ENCODE data around the gene STK11. TPM values are rescaled to one million over a fixed set of nuclear protein-coding genes. Genes with fewer than 3 reads are reported as not detected.

Gene STK11
- polyA plus RNA-seq, 4 donors, result 44.9 to 65.2 (median 55.9) TPM

Other genes with a start within 250 kb of the STK11 start
- gene WDR18, start 221.4 kb upstream of the STK11 start, polyA plus RNA-seq (ENCODE audit: insufficient read length in 4 of 4), result 10 to 100 TPM; 24.4 to 55.7 (median 38.7) TPM
- 1 to 10 TPM in 1 of 4 donors, under 1 TPM in 3; 0.33 to 1.4 (median 0.69) TPM for gene GRIN3B, start 205.4 kb upstream of the STK11 start, polyA plus RNA-seq (ENCODE audit: insufficient read length in 4 of 4)
- gene TMEM259, start 184.7 kb upstream of the STK11 start, polyA plus RNA-seq (ENCODE audit: insufficient read length in 4 of 4), result 100 to 1,000 TPM in 1 of 4 donors, 10 to 100 TPM in 3; 88.4 to 138 (median 98.9) TPM
- not detected for gene RNU6-2, start 184.3 kb upstream of the STK11 start, polyA plus RNA-seq (ENCODE audit: insufficient read length in 4 of 4)
- 100 to 1,000 TPM; 171 to 188 (median 182) TPM for gene CNN2, start 179.2 kb upstream of the STK11 start, polyA plus RNA-seq (ENCODE audit: insufficient read length in 4 of 4)
- 10 to 100 TPM in 1 of 4 donors, 1 to 10 TPM in 3; 2.7 to 10.6 (median 7.7) TPM for gene ABCA7, start 165.7 kb upstream of the STK11 start, polyA plus RNA-seq (ENCODE audit: insufficient read length in 4 of 4)
- 10 to 100 TPM in 1 of 4 donors, 1 to 10 TPM in 3; 8.2 to 14.4 (median 8.9) TPM for gene ARHGAP45, start 138.6 kb upstream of the STK11 start, polyA plus RNA-seq (ENCODE audit: insufficient read length in 4 of 4)
- 100 to 1,000 TPM; 106 to 154 (median 145) TPM for gene POLR2E, start 110.4 kb upstream of the STK11 start, polyA plus RNA-seq (ENCODE audit: insufficient read length in 4 of 4)
- 100 to 1,000 TPM; 141 to 267 (median 234) TPM for gene GPX4, start 101.8 kb upstream of the STK11 start, polyA plus RNA-seq (ENCODE audit: insufficient read length in 4 of 4)
- gene SBNO2, start 31.5 kb upstream of the STK11 start, polyA plus RNA-seq (ENCODE audit: insufficient read length in 4 of 4), result 10 to 100 TPM; 10.6 to 21.1 (median 15.1) TPM
- gene CBARP, start 32.2 kb downstream of the STK11 start, polyA plus RNA-seq (ENCODE audit: insufficient read length in 4 of 4), result 1 to 10 TPM; 1.4 to 3.5 (median 1.9) TPM
- gene ATP5F1D, start 36.0 kb downstream of the STK11 start, polyA plus RNA-seq (ENCODE audit: insufficient read length in 4 of 4), result 100 to 1,000 TPM in 1 of 4 donors, 10 to 100 TPM in 3; 56.5 to 155 (median 92.1) TPM
- 10 to 100 TPM; 45.4 to 73.1 (median 48.0) TPM for gene MIDN, start 42.8 kb downstream of the STK11 start, polyA plus RNA-seq (ENCODE audit: insufficient read length in 4 of 4)
- 100 to 1,000 TPM; 704 to 940 (median 807) TPM for gene CIRBP, start 63.6 kb downstream of the STK11 start, polyA plus RNA-seq (ENCODE audit: insufficient read length in 4 of 4)
- 10 to 100 TPM; 13.3 to 29.7 (median 15.8) TPM for gene FAM174C, start 69.8 kb downstream of the STK11 start, polyA plus RNA-seq (ENCODE audit: insufficient read length in 4 of 4)
- 1 to 10 TPM; 1.8 to 4.6 (median 3.1) TPM for gene EFNA2, start 80.1 kb downstream of the STK11 start, polyA plus RNA-seq (ENCODE audit: insufficient read length in 4 of 4)
- gene NDUFS7, start 178.1 kb downstream of the STK11 start, polyA plus RNA-seq (ENCODE audit: insufficient read length in 4 of 4), result 10 to 100 TPM; 32.0 to 90.9 (median 46.4) TPM
- gene GAMT, start 195.8 kb downstream of the STK11 start, polyA plus RNA-seq (ENCODE audit: insufficient read length in 4 of 4), result 10 to 100 TPM; 24.2 to 37.3 (median 30.3) TPM
- gene DAZAP1, start 201.8 kb downstream of the STK11 start, polyA plus RNA-seq (ENCODE audit: insufficient read length in 4 of 4), result 100 to 1,000 TPM in 1 of 4 donors, 10 to 100 TPM in 3; 61.7 to 103 (median 80.9) TPM
- gene RPS15, start 232.6 kb downstream of the STK11 start, polyA plus RNA-seq (ENCODE audit: insufficient read length in 4 of 4), result 100 to 1,000 TPM; 544 to 886 (median 605) TPM
- 1 to 10 TPM; 1.0 to 1.5 (median 1.2) TPM for gene APC2, start 244.3 kb downstream of the STK11 start, polyA plus RNA-seq (ENCODE audit: insufficient read length in 4 of 4)

All from left renal pelvis (tissue), 4 donors.